ENCODE data around the gene DCAF11. TPM values are rescaled to one million over a fixed set of nuclear protein-coding genes. Genes with fewer than 3 reads are reported as not detected.

DCAF11 gene
- total and polyA plus RNA-seq, 2 of the 13 experiments (the other 11 are each of a cell fraction or from before 2014, with no cell fraction given), result 150 to 257 TPM

DNA sequence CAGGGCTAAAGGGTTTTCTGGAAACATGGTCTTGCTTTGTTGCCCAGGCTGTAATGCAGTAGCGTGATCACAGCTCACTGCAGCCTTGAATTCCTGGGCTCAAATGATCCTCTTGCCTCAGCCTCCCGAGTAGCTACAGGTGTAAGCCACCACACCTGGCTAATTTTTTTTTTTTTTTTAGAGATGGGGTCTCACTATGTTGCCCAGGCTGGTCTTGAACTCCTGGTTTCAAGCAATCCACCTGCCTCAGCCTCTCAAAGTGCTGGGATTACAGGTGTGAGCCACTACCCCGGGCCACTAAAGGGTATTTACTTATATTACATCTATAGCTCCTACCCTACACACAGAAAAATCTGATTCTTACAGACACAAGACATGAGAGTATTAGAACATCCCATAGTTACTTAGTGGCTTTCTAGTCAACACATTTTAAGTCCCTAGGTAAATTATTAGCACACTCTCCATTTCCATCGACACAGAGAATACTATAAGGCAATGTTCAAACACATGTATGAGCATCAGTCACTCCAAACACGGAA, 6.2 kb upstream of the DCAF11 start (continued):
- TF ChIP-seq, protein P1, sequence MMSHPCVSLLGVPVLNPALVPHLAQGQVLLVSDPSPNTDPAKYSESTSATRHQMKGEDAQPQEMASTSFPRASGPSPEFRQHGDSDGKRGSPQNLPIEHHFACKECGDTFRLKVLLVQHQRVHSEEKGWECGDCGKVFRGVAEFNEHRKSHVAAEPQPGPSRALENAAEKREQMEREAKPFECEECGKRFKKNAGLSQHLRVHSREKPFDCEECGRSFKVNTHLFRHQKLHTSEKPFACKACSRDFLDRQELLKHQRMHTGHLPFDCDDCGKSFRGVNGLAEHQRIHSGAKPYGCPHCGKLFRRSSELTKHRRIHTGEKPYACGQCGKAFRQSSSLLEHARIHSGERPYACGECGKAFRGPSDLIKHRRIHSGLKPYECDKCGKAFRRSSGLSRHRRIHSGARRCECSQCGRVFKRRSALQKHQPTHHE (CRISPR knock-in tag; IDR thresholded peaks at IDR 0.05; ENCODE audit: borderline replicate concordance), result peak; percentile 40; the same call in 1 of the 2 replicates
- TF ChIP-seq ZNF790 (CRISPR knock-in tag; IDR thresholded peaks at IDR 0.05; ENCODE audit: borderline replicate concordance), result 0 out of 2 replicates have a peak, but pooled peaks have one; percentile 4
- TF ChIP-seq NFIB (CRISPR knock-in tag; IDR thresholded peaks at IDR 0.05; ENCODE audit: borderline replicate concordance), result no peak
- TF ChIP-seq FOSL1 (CRISPR knock-in tag; IDR thresholded peaks at IDR 0.05; ENCODE audit: borderline replicate concordance), result no peak
- no peak for TF ChIP-seq ZNF20 (CRISPR knock-in tag; IDR thresholded peaks at IDR 0.05)
- TF ChIP-seq, protein P2, sequence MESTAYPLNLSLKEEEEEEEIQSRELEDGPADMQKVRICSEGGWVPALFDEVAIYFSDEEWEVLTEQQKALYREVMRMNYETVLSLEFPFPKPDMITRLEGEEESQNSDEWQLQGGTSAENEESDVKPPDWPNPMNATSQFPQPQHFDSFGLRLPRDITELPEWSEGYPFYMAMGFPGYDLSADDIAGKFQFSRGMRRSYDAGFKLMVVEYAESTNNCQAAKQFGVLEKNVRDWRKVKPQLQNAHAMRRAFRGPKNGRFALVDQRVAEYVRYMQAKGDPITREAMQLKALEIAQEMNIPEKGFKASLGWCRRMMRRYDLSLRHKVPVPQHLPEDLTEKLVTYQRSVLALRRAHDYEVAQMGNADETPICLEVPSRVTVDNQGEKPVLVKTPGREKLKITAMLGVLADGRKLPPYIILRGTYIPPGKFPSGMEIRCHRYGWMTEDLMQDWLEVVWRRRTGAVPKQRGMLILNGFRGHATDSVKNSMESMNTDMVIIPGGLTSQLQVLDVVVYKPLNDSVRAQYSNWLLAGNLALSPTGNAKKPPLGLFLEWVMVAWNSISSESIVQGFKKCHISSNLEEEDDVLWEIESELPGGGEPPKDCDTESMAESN (CRISPR knock-in tag; conservative IDR thresholded peaks at IDR 0.05), result no peak
- TF ChIP-seq ETV5 (CRISPR knock-in tag; IDR thresholded peaks at IDR 0.05; ENCODE audit: borderline replicate concordance), result no peak
- TF ChIP-seq ZNF660 (CRISPR knock-in tag; IDR thresholded peaks at IDR 0.05; ENCODE audit: borderline replicate concordance, low read depth), result no peak
- TF ChIP-seq EHMT2 (IDR thresholded peaks at IDR 0.05; ENCODE audit: borderline replicate concordance, low read depth, low read length), result no peak
- TF ChIP-seq ZNF232 (CRISPR knock-in tag; IDR thresholded peaks at IDR 0.05; ENCODE audit: borderline replicate concordance), result no peak
- no peak for TF ChIP-seq EED (CRISPR knock-in tag; IDR thresholded peaks at IDR 0.05)
- no peak for TF ChIP-seq RFX3 (CRISPR knock-in tag; IDR thresholded peaks at IDR 0.05)
- TF ChIP-seq CENPT (CRISPR knock-in tag; IDR thresholded peaks at IDR 0.05; ENCODE audit: low read depth), result no peak
- TF ChIP-seq, protein P3, sequence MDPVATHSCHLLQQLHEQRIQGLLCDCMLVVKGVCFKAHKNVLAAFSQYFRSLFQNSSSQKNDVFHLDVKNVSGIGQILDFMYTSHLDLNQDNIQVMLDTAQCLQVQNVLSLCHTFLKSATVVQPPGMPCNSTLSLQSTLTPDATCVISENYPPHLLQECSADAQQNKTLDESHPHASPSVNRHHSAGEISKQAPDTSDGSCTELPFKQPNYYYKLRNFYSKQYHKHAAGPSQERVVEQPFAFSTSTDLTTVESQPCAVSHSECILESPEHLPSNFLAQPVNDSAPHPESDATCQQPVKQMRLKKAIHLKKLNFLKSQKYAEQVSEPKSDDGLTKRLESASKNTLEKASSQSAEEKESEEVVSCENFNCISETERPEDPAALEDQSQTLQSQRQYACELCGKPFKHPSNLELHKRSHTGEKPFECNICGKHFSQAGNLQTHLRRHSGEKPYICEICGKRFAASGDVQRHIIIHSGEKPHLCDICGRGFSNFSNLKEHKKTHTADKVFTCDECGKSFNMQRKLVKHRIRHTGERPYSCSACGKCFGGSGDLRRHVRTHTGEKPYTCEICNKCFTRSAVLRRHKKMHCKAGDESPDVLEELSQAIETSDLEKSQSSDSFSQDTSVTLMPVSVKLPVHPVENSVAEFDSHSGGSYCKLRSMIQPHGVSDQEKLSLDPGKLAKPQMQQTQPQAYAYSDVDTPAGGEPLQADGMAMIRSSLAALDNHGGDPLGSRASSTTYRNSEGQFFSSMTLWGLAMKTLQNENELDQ (CRISPR knock-in tag; IDR thresholded peaks at IDR 0.05; ENCODE audit: borderline replicate concordance), result no peak
- TF ChIP-seq ZNF343 (CRISPR knock-in tag; IDR thresholded peaks at IDR 0.05), result 0 out of 2 replicates have a peak, but pooled peaks have one; percentile 10
- no peak for TF ChIP-seq CHCHD3 (CRISPR knock-in tag; IDR thresholded peaks at IDR 0.05)
- TF ChIP-seq BRCA1 (CRISPR knock-in tag; IDR thresholded peaks at IDR 0.05), result no peak
- TF ChIP-seq ELF4 (CRISPR knock-in tag; IDR thresholded peaks at IDR 0.05; ENCODE audit: borderline replicate concordance), result no peak
- peak; percentile 17; the same call in 1 of the 2 replicates for TF ChIP-seq CC2D1A (CRISPR knock-in tag; IDR thresholded peaks at IDR 0.05)
- TF ChIP-seq CAMTA2 (CRISPR knock-in tag; IDR thresholded peaks at IDR 0.05; ENCODE audit: borderline replicate concordance), result no peak
- TF ChIP-seq ISL2 (CRISPR knock-in tag; IDR thresholded peaks at IDR 0.05), result no peak
- TF ChIP-seq, protein P4, sequence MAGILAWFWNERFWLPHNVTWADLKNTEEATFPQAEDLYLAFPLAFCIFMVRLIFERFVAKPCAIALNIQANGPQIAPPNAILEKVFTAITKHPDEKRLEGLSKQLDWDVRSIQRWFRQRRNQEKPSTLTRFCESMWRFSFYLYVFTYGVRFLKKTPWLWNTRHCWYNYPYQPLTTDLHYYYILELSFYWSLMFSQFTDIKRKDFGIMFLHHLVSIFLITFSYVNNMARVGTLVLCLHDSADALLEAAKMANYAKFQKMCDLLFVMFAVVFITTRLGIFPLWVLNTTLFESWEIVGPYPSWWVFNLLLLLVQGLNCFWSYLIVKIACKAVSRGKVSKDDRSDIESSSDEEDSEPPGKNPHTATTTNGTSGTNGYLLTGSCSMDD (CRISPR knock-in tag; IDR thresholded peaks at IDR 0.05), result no peak
- no peak for TF ChIP-seq FOXK2 (IDR thresholded peaks at IDR 0.05)
- TF ChIP-seq SMYD3 (CRISPR knock-in tag; IDR thresholded peaks at IDR 0.05), result no peak
- TF ChIP-seq, protein P5, sequence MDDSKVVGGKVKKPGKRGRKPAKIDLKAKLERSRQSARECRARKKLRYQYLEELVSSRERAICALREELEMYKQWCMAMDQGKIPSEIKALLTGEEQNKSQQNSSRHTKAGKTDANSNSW (CRISPR knock-in tag; IDR thresholded peaks at IDR 0.05; ENCODE audit: borderline replicate concordance), result no peak
